Uterus (tissue), 2 donors: ENCODE measurements around the gene MTHFSD.

ENCODE experiments used
- CTCF ChIP-seq, 4 experiments: fragments of 200-600 bp in 2 of 4; fragments of 450-650 bp in 2 of 4; sonication (generic) in 2 of 4; IDR thresholded peaks; one replicate each; pipeline ENCODE4 v1.5.1; 2016 to 2019; ENCODE audit warnings: antibody characterized with exemption in 4 of 4, mild to moderate bottlenecking in 2 of 4, moderate library complexity in 1 of 4
- POLR2A ChIP-seq, 2 donors: fragments of 450-650 bp; IDR thresholded peaks; one replicate each; pipeline ENCODE4 v1.6.1; 2016; ENCODE audit warnings: antibody characterized with exemption in 2 of 2, mild to moderate bottlenecking in 1 of 2, moderate library complexity in 1 of 2

- no peak for TF ChIP-seq CTCF (IDR thresholded peaks at IDR 0.05)
- peak in 1 of 2 donors; percentile 6 for TF ChIP-seq POLR2A (IDR thresholded peaks at IDR 0.05)
Measured at GRCh38 chr16:86566966-86567700, 12.1 kb upstream of the MTHFSD start.
